DMS153 treated with DMSO at 0.1 percent for 48 hours (cell line): ENCODE measurements around the gene TENT4A.

ENCODE experiments used
- DNase-seq: peaks from one replicate; lab custom pipeline; 2025; ENCODE audit not compliant: unreplicated experiment; lab: John Stamatoyannopoulos, UW

The TENT4A gene

DNA sequence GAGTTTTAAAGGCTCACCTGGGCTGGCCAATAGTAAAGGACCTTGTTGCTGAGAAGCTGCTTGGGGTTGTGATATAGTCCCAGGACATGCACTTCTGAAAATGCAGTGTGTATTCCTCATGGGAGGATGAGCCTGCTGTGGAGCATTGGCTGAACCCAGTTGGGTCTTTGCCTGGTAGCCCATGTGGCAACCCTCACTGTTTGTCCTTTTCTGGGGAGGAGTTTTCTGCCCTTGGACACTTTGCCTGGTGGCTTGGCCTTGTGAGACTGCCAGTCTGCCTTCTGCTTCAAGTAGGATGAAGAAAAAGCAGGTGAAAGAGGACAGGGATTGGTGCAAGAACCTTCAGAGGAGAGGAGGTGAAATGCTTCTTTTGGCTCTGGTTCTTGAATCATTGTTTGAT, 4.0 kb downstream of the TENT4A start:
- DNase-seq: no peak

DNA sequence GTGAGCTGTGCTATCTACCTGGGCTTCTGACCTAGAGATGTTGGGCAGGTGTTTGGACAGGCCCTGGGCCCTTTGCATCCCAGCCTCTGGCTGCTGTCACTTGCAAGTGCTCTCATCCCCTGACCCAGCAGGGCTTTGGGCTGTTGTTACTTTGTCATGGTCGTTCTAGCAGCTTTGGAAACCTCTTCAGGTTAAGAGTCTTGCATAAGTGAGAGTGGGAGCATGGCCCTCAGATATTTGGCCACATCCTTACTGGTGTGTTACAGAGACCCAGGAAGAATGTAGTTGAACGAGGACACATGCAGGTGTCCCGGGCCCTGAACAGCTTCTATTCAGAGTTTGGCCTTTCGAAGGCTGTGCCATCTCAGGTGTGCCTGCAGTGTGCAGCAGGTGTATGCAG, 4.5 kb downstream of the TENT4A start:
- no peak for DNase-seq

DNA sequence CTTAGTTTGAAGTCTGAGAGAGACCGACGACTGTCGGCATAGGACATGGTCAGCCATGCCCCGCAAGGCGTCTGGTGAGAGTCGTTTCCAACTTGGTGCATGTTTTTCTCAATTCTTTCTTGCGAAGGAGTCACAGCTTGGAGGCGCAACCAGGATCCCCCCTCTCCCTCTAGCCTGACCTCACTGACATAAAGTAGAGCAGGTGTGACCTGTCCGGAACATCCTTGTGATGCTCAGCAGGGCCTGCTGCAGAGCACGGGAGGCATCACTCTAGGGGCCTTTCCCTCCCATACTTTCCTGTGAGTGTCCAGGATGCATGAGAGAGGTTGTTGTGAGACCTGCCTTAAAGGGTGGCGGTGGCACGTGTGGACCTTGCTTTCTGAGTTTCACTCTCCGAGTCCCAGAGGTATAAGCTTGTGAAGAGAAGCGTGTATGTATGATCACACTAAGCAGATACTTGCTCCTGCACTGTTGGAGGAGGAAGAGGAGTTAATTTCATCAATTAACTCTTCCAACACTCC, 5.0 kb downstream of the TENT4A start:
- DNase-seq: no peak

DNA sequence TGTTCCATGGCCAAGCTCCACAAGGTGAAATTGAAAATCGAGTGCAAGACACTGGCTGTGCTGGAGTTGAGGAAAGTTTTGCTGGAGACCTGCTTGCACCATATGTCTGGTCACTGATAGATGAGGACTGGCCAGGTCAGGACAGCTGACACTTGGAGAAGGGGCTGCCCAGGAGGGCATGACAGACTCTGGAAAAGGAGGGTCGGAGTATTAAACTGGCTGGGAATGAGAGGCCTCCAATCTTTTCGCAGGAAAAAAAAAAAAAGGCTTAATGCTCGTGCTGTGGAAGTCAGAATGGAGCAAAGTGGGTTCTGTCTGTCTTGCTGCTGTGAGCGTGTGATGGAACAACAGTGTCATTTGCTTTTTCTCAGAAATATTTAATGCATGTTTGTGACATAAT, 5.5 kb downstream of the TENT4A start:
- no peak for DNase-seq

DNA sequence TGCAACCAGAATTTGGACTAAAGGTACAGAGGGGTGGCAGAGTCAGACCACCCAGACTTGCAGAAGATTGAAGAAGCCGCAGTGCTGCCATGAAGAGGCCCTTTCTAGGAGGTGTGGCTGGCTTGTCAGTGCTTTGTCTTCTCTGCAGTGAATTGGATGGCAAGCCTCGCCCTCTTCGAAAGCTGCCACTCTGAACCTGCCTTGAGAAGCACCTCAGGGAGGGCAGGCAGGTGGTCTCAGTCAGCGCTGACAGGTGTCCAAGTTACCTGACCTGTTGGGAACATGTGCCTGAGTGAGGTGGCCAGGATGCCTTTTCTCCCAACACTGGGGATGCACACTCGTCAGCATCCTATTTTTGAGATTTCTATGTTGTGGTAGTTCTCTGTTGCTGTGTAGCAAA, 6.2 kb downstream of the TENT4A start:
- no peak for DNase-seq

DNA sequence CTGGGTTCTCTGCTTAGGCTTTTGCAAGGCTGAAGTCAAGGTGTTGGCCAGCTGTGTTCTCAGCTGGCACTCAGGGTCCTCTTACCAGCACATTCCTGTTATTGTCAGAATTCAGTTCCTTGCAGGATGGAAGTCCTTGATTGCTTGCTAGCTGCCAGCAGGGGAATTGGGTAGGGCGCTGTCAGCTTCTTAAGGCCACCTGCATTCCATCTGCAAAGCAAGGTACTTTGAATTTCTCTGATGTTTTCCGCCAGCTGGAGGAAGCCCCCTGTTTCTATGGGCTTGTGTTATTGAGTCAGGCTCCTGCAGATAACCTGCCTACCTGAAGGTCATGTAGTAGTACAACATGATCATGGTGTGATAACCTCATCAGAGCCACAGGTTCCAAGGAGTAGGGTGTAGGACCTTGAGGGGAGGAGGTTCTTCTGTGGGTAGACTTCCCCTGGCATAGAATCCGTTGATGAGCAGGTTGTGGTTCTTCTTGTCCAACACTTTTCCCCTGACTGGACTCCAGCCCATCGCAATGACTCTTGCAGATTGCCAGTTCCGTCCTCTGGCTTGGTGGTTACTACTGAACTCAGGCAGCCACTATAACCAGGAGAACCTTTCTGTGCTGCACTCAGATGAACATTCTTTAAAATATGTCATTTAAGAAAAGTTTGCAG, 6.8 kb downstream of the TENT4A start:
- DNase-seq: no peak

DNA sequence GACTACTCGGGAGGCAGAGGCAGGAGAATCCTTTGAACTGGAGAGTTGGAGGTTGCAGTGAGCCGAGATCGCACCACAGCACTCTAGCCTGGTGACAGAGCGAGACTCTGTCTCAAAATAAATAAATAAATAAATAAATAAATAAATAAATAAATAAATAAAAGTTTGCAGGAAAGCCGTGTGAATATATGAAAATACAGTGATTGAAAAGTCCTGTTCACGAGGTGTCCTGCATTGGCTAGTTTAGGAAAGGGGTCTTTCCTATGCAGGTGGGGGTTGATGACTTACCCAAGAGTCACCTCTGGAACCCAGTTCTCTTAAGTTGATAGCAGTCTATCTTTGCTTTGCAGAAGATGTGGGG, 7.3 kb downstream of the TENT4A start:
- no peak for DNase-seq

DNA sequence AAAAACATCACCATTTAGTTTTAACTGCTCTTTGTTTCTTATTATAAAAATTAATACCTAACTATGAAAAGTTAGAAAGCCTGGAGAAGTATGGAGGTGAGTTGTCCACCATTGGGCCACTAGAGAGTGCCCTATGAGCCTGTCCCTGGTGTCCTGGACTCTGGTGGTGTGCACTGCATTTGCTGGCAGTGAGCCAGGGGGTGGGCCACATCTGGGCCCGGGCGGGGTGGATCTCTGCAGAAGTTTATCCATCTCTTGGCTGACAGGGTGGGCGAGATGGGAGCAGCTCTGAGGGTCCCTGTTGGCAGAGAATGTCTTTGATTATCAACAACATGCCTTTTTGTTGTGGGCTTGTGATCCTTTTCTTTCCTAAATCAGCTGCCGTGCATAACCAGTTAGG, 8.2 kb downstream of the TENT4A start:
- DNase-seq: no peak

DNA sequence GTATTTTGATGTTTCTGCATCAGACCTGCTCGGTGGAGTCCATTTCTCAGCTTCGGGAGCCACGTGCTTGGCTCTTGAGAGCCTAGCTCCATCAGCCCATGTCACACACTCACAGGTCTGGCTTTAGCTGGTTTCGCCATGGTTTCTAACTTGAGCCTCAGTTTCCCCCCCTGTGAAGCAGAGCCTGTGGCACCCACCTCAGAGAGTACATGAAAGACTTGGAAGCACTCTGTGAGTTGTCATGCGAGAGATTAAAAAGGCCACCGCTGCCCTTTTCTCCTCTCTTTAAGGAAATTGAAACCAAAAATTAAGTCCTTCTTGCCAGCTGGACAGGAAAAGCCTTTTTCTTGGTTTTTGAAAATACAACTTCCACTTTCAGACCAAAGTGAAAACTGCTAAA, 8.8 kb downstream of the TENT4A start:
- no peak for DNase-seq

DNA sequence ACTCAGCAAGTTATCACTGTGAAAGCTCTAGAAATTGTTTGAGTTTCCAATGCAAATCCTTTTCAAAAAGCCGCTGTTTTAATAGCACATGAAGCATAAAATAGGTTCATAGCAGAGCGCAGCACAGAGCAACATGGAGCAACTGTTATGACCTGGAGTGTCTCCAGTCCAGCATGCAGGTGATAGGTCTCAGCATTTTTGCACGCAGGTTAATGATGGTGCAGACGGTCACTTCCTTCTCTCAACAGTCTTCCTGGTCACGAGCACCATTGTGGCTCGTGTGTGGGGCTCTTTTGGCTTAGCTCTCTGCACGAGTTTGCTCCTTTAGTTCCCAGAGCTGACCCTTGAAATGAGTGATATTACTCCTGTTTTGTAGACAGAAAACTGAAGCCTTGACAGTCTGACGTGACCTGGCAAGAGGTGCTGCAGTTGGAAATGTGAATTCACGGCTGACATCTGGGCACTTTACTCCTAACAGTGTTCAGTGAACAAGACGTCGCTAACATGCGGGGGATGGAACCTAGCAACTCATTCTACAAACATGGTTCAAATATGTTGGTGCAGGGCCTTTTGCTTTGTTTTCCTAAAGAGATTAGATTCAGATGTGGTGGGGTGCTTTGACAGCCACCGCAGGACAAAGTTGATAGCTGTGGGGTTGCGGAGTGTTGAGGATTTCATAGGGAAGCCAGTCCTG, 10.0 kb downstream of the TENT4A start:
- no peak for DNase-seq

DNA sequence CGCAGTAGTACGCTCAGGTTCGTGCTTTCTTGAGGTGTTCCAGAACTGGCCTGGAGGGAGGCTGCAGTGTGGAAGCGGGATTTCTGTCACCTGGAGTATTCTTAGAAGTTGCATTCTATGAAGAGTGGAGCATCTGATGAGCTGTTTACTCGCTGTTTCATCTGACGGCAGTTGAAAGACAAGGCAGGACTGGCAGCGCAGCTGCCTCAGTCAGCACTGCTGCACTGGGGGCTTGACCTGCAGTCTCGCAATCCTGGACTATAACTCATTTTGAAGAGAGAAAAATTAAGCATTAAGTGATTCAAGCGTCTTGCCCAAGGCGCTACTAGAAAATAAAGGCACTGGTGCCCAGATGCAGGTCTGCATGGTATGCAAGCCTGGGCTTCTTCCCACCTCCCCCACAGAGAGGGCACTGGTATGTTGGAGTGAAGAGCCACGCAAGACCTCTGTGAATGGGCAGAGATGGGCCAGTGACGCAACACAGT, 10.6 kb downstream of the TENT4A start:
- DNase-seq: no peak

DNA sequence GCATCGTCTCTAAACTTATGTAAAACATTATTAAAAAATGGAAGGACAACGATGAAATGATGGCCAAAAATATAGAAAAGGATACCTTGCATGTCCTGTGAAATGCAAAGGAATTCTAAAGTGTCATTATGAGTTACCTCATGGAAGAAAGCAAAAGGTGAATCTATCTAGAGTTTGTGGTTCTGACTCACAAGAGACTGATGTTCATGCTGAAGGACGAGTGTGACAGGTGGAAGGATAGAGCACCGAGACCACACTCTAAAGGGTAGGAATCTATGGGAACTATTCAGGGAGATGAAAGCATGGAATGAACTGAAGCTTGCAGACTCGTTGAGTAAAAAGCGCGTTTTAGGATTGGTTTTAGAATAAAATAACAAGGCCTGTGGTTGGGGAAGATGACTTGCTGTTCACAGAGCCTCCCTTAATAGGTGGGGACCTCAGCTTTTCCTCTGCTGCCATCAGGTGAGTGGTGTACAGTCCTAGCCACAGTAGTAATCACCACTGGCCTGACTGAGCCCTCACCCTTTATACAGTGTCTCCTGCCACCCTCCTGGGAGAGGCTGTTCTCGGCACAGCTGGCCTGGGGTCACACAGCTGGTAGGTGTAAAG, 11.2 kb downstream of the TENT4A start:
- DNase-seq: no peak

DNA sequence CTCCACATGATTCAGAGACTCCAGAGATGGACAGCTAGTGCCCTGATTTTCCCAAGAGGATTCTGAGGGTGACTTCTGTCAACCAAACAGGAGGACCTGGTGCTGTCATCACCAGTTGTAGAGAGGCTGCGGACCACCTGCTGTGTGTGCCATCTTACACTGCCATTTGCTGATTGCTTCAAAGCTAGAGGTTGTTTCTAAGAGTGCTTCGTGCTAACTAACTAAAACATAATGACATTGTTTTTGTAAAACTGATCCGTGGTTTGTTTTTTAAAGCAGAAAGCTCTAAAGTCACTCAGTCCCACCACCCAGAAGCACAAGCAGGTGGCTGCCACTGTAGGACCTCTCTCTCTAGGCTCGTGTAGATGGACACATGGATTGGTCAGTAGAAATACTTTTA, 12.2 kb downstream of the TENT4A start:
- no peak for DNase-seq

DNA sequence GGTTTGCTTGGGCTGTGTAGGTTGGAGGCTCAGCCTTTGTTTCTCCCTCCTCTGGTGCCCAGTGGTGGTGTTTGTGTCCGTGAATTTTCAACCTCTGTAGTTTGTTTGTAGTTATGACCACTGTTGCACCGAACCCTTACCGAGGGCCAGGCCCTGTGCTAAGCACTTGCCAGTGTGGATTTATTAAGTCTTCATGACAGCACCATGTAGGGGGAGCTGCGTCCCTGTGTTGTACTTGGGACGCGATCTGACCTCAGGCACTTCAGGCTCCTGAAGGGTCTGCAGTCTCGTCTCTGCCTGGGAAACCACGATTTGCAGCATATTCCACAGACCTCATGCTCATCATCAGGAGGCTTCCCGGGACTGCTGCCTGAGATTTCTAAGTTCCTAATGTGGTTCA, 12.8 kb downstream of the TENT4A start:
- DNase-seq: no peak

DNA sequence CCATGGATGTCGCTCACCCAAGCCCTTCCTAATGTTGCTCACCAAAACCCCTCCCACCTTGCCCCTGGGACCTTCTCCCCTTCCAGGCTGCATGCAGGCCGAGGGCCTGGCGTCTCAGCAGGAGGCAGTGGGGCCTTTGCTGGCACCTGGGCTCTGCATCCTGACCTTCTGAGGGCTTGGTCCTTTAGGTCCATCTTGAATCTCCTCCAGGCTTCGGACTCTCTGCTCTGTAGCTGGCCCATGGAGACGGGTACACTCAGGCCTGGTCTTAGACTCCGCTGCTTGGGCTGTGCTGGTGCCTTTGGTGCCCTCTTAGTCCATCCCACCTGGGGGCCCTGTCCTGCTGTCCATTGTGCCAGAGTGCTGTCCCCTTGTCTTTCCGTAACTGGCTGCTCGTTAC, 14.0 kb downstream of the TENT4A start:
- DNase-seq: no peak

DNA sequence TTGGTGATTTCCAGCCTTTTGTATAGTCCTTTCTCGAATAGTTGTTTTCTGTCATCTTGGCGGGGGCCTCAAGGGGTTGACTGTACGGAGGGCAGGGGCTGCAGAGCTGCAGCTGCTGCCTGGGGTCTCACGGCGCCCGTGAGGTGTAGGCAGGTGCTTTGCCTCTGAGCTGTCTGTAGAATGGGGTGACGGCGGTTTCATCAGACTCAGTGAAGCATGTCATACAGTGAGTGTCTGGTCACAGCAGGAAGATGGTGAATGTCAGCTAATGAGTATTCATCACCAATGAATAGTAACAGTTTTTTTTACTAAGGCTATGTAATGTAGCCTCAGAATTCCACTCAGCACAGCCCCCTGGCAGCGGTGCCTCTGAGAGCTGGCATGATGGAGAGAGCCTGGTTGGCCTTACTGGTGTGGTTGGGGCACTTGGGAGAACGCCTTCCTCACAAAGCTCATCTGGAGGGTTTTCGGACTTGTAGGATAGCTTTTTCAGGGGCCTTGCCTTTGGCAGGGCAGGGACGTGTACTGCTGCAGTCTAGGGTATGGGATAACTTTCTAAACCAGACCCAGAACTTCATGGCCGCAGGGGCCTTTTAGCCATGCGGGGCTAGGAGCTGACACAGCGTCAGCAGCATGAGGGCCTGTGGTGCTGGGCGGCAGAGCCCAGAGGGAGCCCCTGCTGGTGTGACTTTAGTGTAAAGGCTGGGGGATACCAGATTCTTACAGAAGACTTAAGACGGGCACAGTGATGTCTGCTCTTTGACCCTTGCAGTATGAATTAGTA, 15.0 kb downstream of the TENT4A start:
- no peak for DNase-seq

DNA sequence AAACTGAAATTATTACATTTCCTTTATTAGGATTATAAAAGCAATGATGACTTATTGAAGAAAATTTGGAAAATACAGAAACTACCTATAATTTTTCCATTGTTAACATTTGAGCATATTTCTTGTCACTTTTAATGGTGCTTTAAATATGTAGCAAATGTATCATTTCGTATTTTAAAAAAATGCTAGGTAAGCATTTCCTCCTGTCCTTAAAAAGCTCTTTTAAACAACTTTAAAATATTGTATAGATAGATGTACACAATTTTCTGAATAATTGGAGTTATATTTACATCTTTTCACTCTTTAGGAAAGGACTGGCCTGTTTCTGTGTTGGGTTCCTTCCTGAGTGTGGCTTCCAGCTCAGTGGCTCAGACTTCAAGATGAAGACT, 15.6 kb downstream of the TENT4A start:
- DNase-seq: no peak

DNA sequence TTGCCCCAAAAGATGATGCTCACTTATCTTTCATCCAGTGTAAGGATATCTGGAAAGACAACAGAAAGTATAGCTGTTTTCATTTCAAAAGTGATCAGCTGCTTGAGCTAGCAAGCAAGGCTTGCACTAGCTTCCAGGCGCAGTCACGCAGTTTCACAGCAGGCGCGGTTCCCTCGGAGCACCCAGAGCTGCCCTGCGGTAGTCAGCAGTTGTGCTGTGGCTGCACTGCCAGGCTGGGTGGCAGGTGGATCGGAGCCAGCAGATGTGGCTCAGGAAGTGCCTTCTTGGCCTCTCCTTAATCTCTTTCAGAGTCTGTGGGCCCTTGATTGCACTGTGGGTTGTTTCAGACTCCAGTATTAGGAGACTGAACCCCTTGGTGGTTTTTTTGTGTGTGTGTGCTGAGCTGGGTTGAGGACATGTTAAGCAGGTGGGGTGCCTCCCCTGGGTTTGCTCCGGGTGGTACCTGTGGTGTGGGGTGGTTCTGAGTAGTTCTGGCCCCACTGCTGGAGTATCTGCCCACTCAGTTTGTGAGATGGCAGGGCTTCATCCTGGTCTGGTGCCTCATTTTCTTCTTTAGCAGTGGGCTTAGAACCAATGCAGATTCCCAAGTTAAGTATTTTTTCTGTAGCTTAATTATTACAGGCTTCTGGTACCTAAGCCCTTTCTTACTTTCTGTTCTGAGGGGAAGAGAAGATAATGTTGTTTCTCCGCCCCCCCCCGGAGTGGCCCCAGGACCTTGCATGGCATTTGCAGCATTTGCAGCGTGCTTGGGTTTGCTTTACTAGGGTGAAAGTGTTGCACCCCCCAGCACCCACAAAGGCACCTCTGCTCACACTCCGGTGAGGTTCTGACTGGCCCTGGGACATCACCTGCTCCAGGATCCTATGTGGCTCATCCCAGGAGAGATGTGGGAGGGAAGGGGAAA, 16.4 kb downstream of the TENT4A start:
- no peak for DNase-seq

DNA sequence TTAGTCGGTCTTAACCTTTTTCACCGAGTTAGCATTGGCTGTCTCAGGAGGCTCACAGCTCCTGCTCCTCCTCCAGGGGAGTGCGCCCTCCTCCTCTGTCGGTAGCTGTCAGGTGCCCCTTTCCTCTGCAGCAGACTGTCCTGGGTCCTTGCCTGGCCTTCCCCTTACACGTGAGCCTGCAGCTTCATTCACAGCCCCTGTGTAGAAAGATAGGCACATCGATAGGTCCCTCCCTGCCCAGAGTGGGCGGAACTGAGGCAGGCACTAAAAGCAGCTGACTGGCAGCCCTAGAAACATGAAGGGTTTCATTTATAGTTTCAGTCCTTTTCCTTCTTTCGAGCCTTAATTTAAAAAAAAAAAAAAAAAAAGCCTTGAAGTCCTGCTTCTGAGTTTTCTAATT, 17.2 kb downstream of the TENT4A start:
- no peak for DNase-seq

DNA sequence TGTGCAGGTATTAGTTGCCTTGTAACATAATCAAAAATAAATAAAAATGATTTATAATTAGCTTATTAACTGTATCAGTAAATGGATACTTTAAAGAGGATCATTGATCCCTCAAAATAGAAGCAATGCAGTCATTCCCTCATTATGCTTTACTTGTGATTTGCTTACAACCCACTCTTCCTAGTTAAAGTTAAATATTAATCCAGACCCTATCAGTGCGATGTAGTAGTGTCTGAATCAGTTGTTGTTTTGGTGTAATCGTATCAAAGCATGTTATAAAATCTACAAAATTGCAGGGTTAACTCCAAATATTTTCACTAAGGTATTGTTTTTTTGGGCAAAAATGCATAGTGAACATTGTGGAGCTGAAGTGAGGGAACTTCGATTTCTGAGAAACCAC, 17.6 kb downstream of the TENT4A start:
- no peak for DNase-seq
